ENCODE data around the gene OR11L1. TPM values are rescaled to one million over a fixed set of nuclear protein-coding genes. Genes with fewer than 3 reads are reported as not detected.

The OR11L1 gene
- total and polyA plus RNA-seq, 4 experiments from 2014 or later: not detected

DNA sequence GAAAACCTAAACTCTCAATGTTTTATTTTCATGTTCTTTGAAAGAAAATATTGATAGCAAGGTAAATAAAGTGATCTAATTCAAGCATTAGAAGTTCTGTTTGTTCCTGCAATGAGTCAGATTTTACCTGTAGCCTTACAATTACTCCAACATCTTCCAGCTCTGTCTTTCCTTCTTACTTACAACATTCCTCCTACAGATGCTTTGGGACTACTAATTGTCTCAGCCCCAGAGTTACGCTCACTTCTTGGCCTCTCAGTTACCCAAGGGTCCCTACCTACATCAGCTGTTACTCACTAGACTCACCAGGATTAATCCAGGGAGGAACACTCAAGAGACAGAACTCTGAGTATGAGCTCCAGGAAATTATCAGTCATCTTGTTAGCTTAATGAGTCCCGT lies 44.2 kb downstream of the OR11L1 start:
- Histone ChIP-seq H3K27me3 (ENCODE audit: insufficient read depth, low read length) (no peaks in the 10 kb centered on the region), H3K4me3 (ENCODE audit: low read length in 2 of 2) (no peak overlapping the region), H3K36me3 (ENCODE audit: insufficient read depth, low read length) (no peaks in the 10 kb centered on the region), H3K4me1 (ENCODE audit: insufficient read depth, low read length) (no peaks in the 10 kb centered on the region), H3K9me3 (ENCODE audit: control insufficient read depth in 1 of 2, low read length in 2 of 2) (no peaks in the 10 kb centered on the region), H3K27ac (ENCODE audit: low read depth, low read length) (no peak overlapping the region)
- Mint-ChIP-seq H3K27ac (no peak overlapping the region), H3K4me1 (no peaks in the 10 kb centered on the region), H3K36me3 (no peaks in the 10 kb centered on the region), H3K9me3 (peaks cover 0 to 3% (median under 1%) of the 10 kb centered on the region in 8 donors), H3K27me3 (peaks cover 0 to 4% of the 10 kb centered on the region in 2 donors), H3K4me3 (no peak overlapping the region)
- ChIA-PET POLR2A (ENCODE audit: partially characterized antibody) (no interaction called here), CTCF (ENCODE audit: partially characterized antibody) (no interaction called here)
- intact Hi-C loops (cut with micrococcal nuclease): no loop called here
- no peak for DNase-seq

Other genes starting within 250 kb of the OR11L1 start
- not detected for gene OR2G3, start 236.3 kb downstream of the OR11L1 start, total RNA-seq
- not detected for gene OR2G3, start 236.3 kb downstream of the OR11L1 start, polyA plus RNA-seq
- not detected for gene OR13G1, start 162.2 kb downstream of the OR11L1 start, total RNA-seq
- gene OR13G1, start 162.2 kb downstream of the OR11L1 start, polyA plus RNA-seq: not detected
- gene OR6F1, start 125.2 kb downstream of the OR11L1 start, total RNA-seq: not detected
- gene OR6F1, start 125.2 kb downstream of the OR11L1 start, polyA plus RNA-seq: not detected
- not detected for gene OR14K1, start 103.3 kb downstream of the OR11L1 start, total RNA-seq
- not detected for gene OR14K1, start 103.3 kb downstream of the OR11L1 start, polyA plus RNA-seq
- gene OR14A2, start 93.8 kb downstream of the OR11L1 start, total RNA-seq: not detected
- gene OR14A2, start 93.8 kb downstream of the OR11L1 start, polyA plus RNA-seq: not detected
- not detected for gene OR1C1, start 81.3 kb downstream of the OR11L1 start, total RNA-seq
- not detected for gene OR1C1, start 81.3 kb downstream of the OR11L1 start, polyA plus RNA-seq
- not detected for gene OR14A16, start 17.8 kb downstream of the OR11L1 start, total RNA-seq
- gene OR14A16, start 17.8 kb downstream of the OR11L1 start, polyA plus RNA-seq: not detected
- gene TRIM58, start 15.3 kb upstream of the OR11L1 start, total RNA-seq: under 1 TPM in 1 of 2 experiments, not detected in 1; 0.23 TPM
- under 1 TPM; 0.24 to 0.52 TPM for gene TRIM58, start 15.3 kb upstream of the OR11L1 start, polyA plus RNA-seq
- not detected for gene OR2W3, start 53.7 kb upstream of the OR11L1 start, total RNA-seq
- gene OR2W3, start 53.7 kb upstream of the OR11L1 start, polyA plus RNA-seq: not detected
- not detected for gene OR2T8, start 78.4 kb upstream of the OR11L1 start, total RNA-seq
- not detected for gene OR2T8, start 78.4 kb upstream of the OR11L1 start, polyA plus RNA-seq
- gene OR2AJ1, start 83.0 kb upstream of the OR11L1 start, total RNA-seq: not detected
- gene OR2AJ1, start 83.0 kb upstream of the OR11L1 start, polyA plus RNA-seq: not detected
- gene OR2L8, start 107.0 kb upstream of the OR11L1 start, total RNA-seq: under 1 TPM; 0.69 to 0.73 TPM
- gene OR2L8, start 107.0 kb upstream of the OR11L1 start, polyA plus RNA-seq: not detected
- gene OR2AK2, start 123.3 kb upstream of the OR11L1 start, total RNA-seq: under 1 TPM in 1 of 2 experiments, not detected in 1; 0.35 TPM
- gene OR2AK2, start 123.3 kb upstream of the OR11L1 start, polyA plus RNA-seq: not detected
- under 1 TPM; 0.23 to 0.25 TPM for gene OR2L5, start 171.8 kb upstream of the OR11L1 start, total RNA-seq
- gene OR2L5, start 171.8 kb upstream of the OR11L1 start, polyA plus RNA-seq: not detected
- gene OR2L2, start 188.2 kb upstream of the OR11L1 start, total RNA-seq: under 1 TPM; 0.17 TPM
- gene OR2L2, start 188.2 kb upstream of the OR11L1 start, polyA plus RNA-seq: not detected
- gene OR2L3, start 204.9 kb upstream of the OR11L1 start, total RNA-seq: under 1 TPM; 0.11 to 0.17 TPM
- not detected for gene OR2L3, start 204.9 kb upstream of the OR11L1 start, polyA plus RNA-seq